Measurements from ENCODE around the gene CENPQ.
"Not testable (repeated sequence)": the region's sequence is repeated elsewhere in the genome, so short reads cannot be mapped to it uniquely, and the experiment has no call there.

Gene CENPQ

GRCh38 chr6:49454787-49455709, 8.1 kb upstream of the CENPQ start:
- no peak for TF ChIP-seq CTCF (conservative IDR thresholded peaks at IDR 0.05)
- no peak overlapping the region for H3K27ac ChIP-seq

GRCh38 chr6:49457771-49458170, 5.4 kb upstream of the CENPQ start:
- H3K27ac ChIP-seq, result no peak overlapping the region
- no peak for TF ChIP-seq CTCF (conservative IDR thresholded peaks at IDR 0.05)

GRCh38 chr6:49462071-49462470, 1.1 kb upstream of the CENPQ start:
- peak overlapping the region; percentile 80 for H3K27ac ChIP-seq

GRCh38 chr6:49462599-49462926, 607 bp upstream of the CENPQ start:
- TF ChIP-seq CTCF (conservative IDR thresholded peaks at IDR 0.05), result no peak
- H3K27ac ChIP-seq, result peak overlapping the region; percentile 80

More at GRCh38 chr6:49462071-49462470, 1.1 kb upstream of the CENPQ start:
- TF ChIP-seq CTCF (conservative IDR thresholded peaks at IDR 0.05), result no peak

GRCh38 chr6:49463612-49463967, 420 bp downstream of the CENPQ start:
- no peak for TF ChIP-seq CTCF (conservative IDR thresholded peaks at IDR 0.05)
- peak overlapping the region; percentile 80 for H3K27ac ChIP-seq

GRCh38 chr6:49464691-49465090, 1.5 kb downstream of the CENPQ start:
- no peak for TF ChIP-seq CTCF (conservative IDR thresholded peaks at IDR 0.05)
- H3K27ac ChIP-seq, result no peak overlapping the region

- TF ChIP-seq CTCF (conservative IDR thresholded peaks at IDR 0.05), result no peak
- H3K27ac ChIP-seq, result no peak overlapping the region
Measured at GRCh38 chr6:49468042-49468441, 4.9 kb downstream of the CENPQ start.

- H3K27ac ChIP-seq, result not testable (repeated sequence)
Measured at GRCh38 chr6:49476564-49476963, 13.4 kb downstream of the CENPQ start.
